Caco-2 (cell line): ENCODE data around the gene PDZD7. TPM values are rescaled to one million over a fixed set of nuclear protein-coding genes. Genes with fewer than 3 reads are reported as not detected.

ENCODE experiments used
- BruUV-seq: library from RNA; stranded (reverse); fragments of 400-500 nt; replicated peaks from 2 replicates; lab custom pipeline; 2021; lab: Mats Ljungman, UMichigan
- CTCF ChIA-PET: fragments of 300-600 bp; sonication (Branson Sonifier 250); formaldehyde crosslinking; loops from one replicate; lab custom pipeline; 2022; ENCODE audit warnings: antibody characterized with exemption; lab: Charles Lee
- POLR2A ChIA-PET: fragments of 300-600 bp; sonication (Branson Sonifier 250); formaldehyde crosslinking; loops from one replicate; lab custom pipeline; 2022; ENCODE audit warnings: antibody characterized with exemption; lab: Charles Lee
- DNase-seq, 2 experiments: peaks; one replicate each; pipeline versions ENCODE4 v3.0.0 to v3.0.0-alpha.2; 2020 to 2022
- H3K27me3 ChIP-seq: replicated peaks from 2 replicates; pipeline ENCODE4 v1.6.0; 2011; ENCODE audit warnings: low read length; ENCODE audit not compliant: control insufficient read depth, insufficient read depth
- H3K36me3 ChIP-seq: 2 replicates; pipeline ENCODE4 v1.5.1; 2011; ENCODE audit warnings: low read length; ENCODE audit not compliant: control insufficient read depth, insufficient read depth
- H3K4me1 ChIP-seq: fragments of 250-450 bp; sonication (Bioruptor Pico); 2 replicates; pipeline ENCODE4 v1.5.1; 2020; ENCODE audit warnings: mild to moderate bottlenecking
- H3K4me3 ChIP-seq: 2 replicates; pipeline ENCODE4 v1.5.1; 2011; ENCODE audit warnings: low read depth, mild to moderate bottlenecking, control low read depth, low read length
- H3K9me3 ChIP-seq: fragments of 250-450 bp; sonication (Bioruptor Pico); 2 replicates; pipeline ENCODE4 v1.5.1; 2020; ENCODE audit warnings: mild to moderate bottlenecking, moderate library complexity
- H3K27ac Mint-ChIP-seq: one replicate; pipeline ENCODE4 v1.8.0; 2022; ENCODE audit warnings: mixed read lengths; ENCODE audit not compliant: unreplicated experiment
- H3K27me3 Mint-ChIP-seq: one replicate; pipeline ENCODE4 v1.8.0; 2022; ENCODE audit warnings: mixed read lengths; ENCODE audit not compliant: insufficient read depth, unreplicated experiment
- H3K36me3 Mint-ChIP-seq: one replicate; pipeline ENCODE4 v1.8.0; 2022; ENCODE audit warnings: mild to moderate bottlenecking, mixed read lengths; ENCODE audit not compliant: insufficient read depth, unreplicated experiment
- H3K4me1 Mint-ChIP-seq: one replicate; pipeline ENCODE4 v1.8.0; 2022; ENCODE audit warnings: low read depth, mixed read lengths; ENCODE audit not compliant: unreplicated experiment
- H3K4me3 Mint-ChIP-seq: one replicate; pipeline ENCODE4 v1.8.0; 2022; ENCODE audit warnings: mild to moderate bottlenecking, moderate library complexity, mixed read lengths; ENCODE audit not compliant: unreplicated experiment
- H3K9me3 Mint-ChIP-seq: one replicate; pipeline ENCODE4 v1.8.0; 2022; ENCODE audit warnings: mixed read lengths; ENCODE audit not compliant: unreplicated experiment
- intact Hi-C: fragments of 100-400 bp; cut with micrococcal nuclease; formaldehyde crosslinking; loops from one replicate; pipeline ENCODE4 v1.10.0; 2022; ENCODE audit not compliant: unreplicated experiment
- total RNA-seq: library from RNA; stranded (reverse); gene quantifications from 2 replicates; pipeline ENCODE4 v1.2.3, GENCODE V29; 2022
- TF ChIP-seq, protein P1 (sequence below), 2 experiments: fragments of 200-600 bp in 1 of 2; IDR thresholded peaks; 1 replicate in 1 of 2; 2 replicates in 1 of 2; pipeline versions ENCODE4 v1.5.1 to v1.8.0; 2011 to 2022; ENCODE audit warnings: antibody characterized with exemption in 1 of 2, control low read depth in 1 of 2, inconsistent platforms in 1 of 2, low read depth in 1 of 2, low read length in 1 of 2, mild to moderate bottlenecking in 1 of 2, moderate library complexity in 1 of 2; ENCODE audit not compliant: insufficient read depth in 1 of 2, severe bottlenecking in 1 of 2, unreplicated experiment in 1 of 2

Gene PDZD7
- total RNA-seq, 1 experiment from 2014 or later = 1.5 TPM

DNA sequence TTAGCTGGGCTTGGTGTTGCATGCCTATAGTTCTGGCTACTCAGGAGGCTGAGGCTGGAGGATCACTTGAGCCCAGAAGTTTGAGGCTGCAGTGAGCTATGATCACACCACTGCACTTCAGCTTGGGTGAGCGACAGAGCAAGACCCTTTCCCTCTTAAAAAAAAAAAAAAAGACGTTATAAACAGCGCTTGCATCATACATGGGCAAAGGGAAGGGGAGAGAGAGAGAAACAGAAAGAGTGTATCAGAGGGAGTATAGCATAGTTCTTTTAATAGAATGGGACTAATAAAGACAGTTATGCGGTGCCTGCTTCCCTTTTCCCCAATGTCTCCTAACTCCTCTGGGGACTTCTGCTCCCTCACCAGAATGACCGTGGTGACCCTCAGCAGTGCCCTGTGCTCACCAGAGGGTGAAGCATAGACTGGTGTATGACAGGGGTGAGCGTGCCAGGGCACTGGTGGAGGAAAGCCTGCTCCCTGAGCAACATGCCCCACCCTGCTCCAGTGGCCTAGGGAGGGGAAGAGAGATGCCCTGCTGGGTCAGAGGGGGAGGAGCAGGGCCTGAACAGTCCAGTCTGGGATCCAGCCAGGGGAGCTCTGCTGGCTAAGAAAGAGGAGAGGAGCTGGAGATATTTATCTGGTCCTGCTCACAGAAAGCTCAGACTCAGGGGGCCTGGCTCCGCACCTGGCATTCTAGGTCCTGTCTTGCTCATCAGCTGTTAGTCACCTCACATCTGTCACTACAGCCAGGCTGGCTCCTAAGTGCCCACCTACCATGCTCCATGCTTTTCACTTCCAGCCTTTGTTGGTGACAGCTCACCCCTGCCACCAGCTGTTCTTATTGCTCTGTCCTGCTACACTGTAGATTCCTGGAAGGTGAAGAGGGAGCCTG, 2.2 kb downstream of the PDZD7 start:
- Mint-ChIP-seq H3K4me3 (no peak overlapping the region), H3K4me1 (peaks cover 15% of the 10 kb centered on the region), H3K27ac (no peak overlapping the region), H3K9me3 (no peaks in the 10 kb centered on the region), H3K36me3 (peaks cover 16% of the 10 kb centered on the region), H3K27me3 (no peaks in the 10 kb centered on the region)
- Histone ChIP-seq H3K9me3 (no peaks in the 10 kb centered on the region), H3K4me1 (peaks cover 15% of the 10 kb centered on the region), H3K36me3 (no peaks in the 10 kb centered on the region), H3K27me3 (no peaks in the 10 kb centered on the region), H3K4me3 (no peak overlapping the region)
- DNase-seq = no peak
- ChIA-PET CTCF (interaction anchor here (0.7 to 1.6 kb wide), 5 partner anchors 10 to 63 kb away, joined by 3 to 4 read pairs (median 3); no protein-coding TSS in a partner anchor), POLR2A (no interaction called here)
- BruUV-seq = no TSS peak
- TF ChIP-seq, protein P1, sequence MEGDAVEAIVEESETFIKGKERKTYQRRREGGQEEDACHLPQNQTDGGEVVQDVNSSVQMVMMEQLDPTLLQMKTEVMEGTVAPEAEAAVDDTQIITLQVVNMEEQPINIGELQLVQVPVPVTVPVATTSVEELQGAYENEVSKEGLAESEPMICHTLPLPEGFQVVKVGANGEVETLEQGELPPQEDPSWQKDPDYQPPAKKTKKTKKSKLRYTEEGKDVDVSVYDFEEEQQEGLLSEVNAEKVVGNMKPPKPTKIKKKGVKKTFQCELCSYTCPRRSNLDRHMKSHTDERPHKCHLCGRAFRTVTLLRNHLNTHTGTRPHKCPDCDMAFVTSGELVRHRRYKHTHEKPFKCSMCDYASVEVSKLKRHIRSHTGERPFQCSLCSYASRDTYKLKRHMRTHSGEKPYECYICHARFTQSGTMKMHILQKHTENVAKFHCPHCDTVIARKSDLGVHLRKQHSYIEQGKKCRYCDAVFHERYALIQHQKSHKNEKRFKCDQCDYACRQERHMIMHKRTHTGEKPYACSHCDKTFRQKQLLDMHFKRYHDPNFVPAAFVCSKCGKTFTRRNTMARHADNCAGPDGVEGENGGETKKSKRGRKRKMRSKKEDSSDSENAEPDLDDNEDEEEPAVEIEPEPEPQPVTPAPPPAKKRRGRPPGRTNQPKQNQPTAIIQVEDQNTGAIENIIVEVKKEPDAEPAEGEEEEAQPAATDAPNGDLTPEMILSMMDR (IDR thresholded peaks at IDR 0.05; ENCODE audit: insufficient read depth in 1 of 2, low read depth in 1 of 2, low read length in 1 of 2, severe bottlenecking in 1 of 2, unreplicated experiment in 1 of 2) = no peak
- intact Hi-C loops = no loop called here

DNA sequence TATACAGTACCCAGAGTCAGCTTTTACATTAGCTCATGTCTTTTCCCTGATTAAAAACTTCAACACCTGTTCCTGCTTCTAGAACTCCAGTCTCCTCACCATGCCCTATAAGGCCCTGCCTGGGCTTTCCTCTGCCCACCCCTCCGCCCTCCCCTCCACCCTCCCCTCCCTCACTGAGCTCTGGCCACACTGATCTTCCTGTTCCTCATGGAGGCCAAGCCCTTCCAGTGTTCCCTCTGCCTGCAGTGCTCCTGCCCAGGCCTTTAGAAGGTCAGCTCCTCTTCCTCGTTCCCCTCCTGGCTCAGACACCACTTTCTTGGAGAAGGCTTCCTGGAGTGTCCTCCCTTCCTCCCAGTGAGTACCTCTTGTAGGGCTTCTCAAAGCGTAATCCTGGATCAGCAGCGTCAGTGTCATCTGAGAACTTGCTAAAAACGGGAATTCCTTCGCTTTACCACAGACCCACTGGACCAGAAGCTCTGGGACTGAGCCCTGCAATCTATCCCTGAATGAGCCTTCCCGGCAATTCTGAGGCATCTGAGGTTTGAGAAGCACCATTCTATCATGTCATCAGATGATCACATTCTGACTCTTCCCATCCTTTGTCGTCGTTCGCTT, 3.7 kb downstream of the PDZD7 start:
- TF ChIP-seq, protein P1 (IDR thresholded peaks at IDR 0.05; ENCODE audit: insufficient read depth in 1 of 2, low read depth in 1 of 2, low read length in 1 of 2, severe bottlenecking in 1 of 2, unreplicated experiment in 1 of 2) = no peak
- no peak for DNase-seq
- Mint-ChIP-seq H3K4me3 (no peak overlapping the region), H3K4me1 (peaks cover under 1% of the 10 kb centered on the region), H3K27me3 (no peaks in the 10 kb centered on the region), H3K9me3 (no peaks in the 10 kb centered on the region), H3K36me3 (peaks cover 11% of the 10 kb centered on the region), H3K27ac (no peak overlapping the region)
- ChIA-PET CTCF (interaction anchor here (0.5 to 1.3 kb wide), 4 partner anchors 10 to 33 kb away, joined by 3 to 5 read pairs (median 4); no protein-coding TSS in a partner anchor), POLR2A (interaction anchor here (0.6 kb wide), 1 partner anchor 69 kb away, joined by 3 read pairs; no protein-coding TSS in a partner anchor)
- no peak overlapping the region for H3K4me3 ChIP-seq
- BruUV-seq = no TSS peak
- H3K27me3 ChIP-seq = no peaks in the 10 kb centered on the region
- H3K36me3 ChIP-seq = no peaks in the 10 kb centered on the region
- no peaks in the 10 kb centered on the region for H3K9me3 ChIP-seq
- peaks cover 3% of the 10 kb centered on the region; the same call in 1 of the 2 replicates for H3K4me1 ChIP-seq
- intact Hi-C loops = no loop called here

DNA sequence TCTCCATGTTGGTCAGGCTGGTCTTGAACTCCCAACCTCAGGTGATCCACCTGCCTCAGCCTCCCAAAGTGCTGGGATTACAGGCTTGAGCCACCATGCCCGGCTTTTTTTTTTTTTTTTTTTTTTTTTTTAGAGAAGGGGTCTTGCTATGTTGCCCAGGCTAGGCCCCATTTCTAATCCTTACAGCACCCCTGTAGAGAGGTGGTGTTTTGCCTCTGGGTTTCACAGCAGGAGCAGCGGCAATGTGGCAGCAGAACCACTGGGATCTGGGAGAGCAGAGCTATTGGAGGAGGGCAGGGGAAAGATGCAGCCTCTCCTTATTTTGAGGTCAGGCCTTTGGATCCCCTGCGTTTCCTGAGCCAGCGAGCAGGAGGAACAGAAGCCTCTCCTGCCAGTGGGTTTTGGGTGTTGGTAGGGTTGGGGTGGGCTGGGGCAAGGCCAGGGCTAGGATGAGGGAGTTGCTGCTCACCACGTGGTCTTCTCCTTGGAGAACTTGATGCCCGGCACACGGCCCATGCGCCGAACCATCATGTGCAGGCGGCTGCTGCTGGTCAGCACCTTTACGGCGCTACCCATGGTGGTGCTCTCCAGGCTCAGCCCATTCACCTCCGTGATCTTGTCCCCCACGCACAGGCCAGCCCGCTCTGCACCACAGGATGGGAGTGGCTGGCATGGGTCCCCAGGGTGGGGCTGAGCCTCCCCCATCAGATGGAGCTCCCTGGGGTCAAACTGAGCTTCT, 7.8 kb downstream of the PDZD7 start:
- TF ChIP-seq, protein P1 (IDR thresholded peaks at IDR 0.05; ENCODE audit: insufficient read depth in 1 of 2, low read depth in 1 of 2, low read length in 1 of 2, severe bottlenecking in 1 of 2, unreplicated experiment in 1 of 2) = no peak
- BruUV-seq = no TSS peak
- H3K27me3 Mint-ChIP-seq = no peaks in the 10 kb centered on the region

More for the DNA sequence above, 7.8 kb downstream of the PDZD7 start:
- Histone ChIP-seq H3K4me3 (no peak overlapping the region), H3K9me3 (no peaks in the 10 kb centered on the region), H3K36me3 (no peaks in the 10 kb centered on the region), H3K4me1 (peaks cover 13% of the 10 kb centered on the region; the same call in 1 of the 2 replicates), H3K27me3 (no peaks in the 10 kb centered on the region)
- Mint-ChIP-seq H3K9me3 (no peaks in the 10 kb centered on the region), H3K4me3 (no peak overlapping the region), H3K27ac (no peak overlapping the region), H3K4me1 (peaks cover 5% of the 10 kb centered on the region), H3K36me3 (no peaks in the 10 kb centered on the region)
- CTCF ChIA-PET = interaction anchor here (0.6 kb wide), 1 partner anchor 122 kb away, joined by 4 read pairs; no protein-coding TSS in a partner anchor
- POLR2A ChIA-PET = no interaction called here
- intact Hi-C loops = no loop called here
- no peak for DNase-seq
